Measurements from ENCODE around the gene OAF.

DNA sequence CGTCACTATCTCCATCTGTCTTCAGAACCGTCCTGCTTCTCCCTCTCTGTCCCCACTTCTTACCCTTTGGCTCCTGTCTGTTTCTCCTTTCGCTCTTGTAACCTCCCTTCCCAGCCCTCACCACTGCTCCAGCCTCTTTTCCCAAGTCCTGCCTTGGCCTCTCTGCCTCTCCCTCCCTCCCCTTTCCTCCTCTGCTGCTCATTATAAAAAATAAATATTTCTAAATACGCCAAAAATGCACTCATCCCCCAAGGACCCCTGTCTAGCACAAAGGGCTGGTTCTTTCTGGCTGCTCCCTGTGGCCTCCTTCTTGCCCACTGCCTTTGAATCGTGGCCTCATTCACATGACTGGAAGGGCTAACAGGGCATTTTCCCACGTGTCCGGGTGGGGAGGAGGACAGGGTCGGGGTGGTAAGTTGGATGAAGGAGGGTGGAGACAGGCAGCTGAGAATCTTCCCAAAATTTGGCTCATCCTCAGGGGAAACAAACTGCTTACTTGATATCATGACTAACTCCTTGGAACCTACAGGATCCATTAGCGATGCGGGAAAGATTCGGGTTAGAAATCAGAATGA lies 26.4 kb upstream of the OAF start:
- TF ChIP-seq CTCF (IDR thresholded peaks at IDR 0.05 in 8 of 11, conservative IDR thresholded peaks at IDR 0.05 in 3 of 11) (no peak), POLR2A (IDR thresholded peaks at IDR 0.05) (no peak)

Measured in spleen (tissue), 7 donors.